Hepatocyte (in vitro differentiated cells): ENCODE data around the gene AOPEP.

Experiments
- EZH2phosphoT487 ChIP-seq: fragments of 200-600 bp; sonication (generic); IDR thresholded peaks from one replicate; pipeline ENCODE4 v1.6.1; 2018; ENCODE audit warnings: antibody characterized with exemption, mild to moderate bottlenecking, low read depth, moderate library complexity; ENCODE audit not compliant: unreplicated experiment, severe bottlenecking
- TF ChIP-seq, protein P1 (sequence below): fragments of 200-600 bp; sonication (generic); IDR thresholded peaks from 2 replicates; pipeline ENCODE4 v1.5.1; 2016; ENCODE audit warnings: antibody characterized with exemption, mild to moderate bottlenecking; ENCODE audit not compliant: poor library complexity

GRCh38 chr9:94909250-94909894, 182.9 kb downstream of the AOPEP start:
- TF ChIP-seq, protein P1, sequence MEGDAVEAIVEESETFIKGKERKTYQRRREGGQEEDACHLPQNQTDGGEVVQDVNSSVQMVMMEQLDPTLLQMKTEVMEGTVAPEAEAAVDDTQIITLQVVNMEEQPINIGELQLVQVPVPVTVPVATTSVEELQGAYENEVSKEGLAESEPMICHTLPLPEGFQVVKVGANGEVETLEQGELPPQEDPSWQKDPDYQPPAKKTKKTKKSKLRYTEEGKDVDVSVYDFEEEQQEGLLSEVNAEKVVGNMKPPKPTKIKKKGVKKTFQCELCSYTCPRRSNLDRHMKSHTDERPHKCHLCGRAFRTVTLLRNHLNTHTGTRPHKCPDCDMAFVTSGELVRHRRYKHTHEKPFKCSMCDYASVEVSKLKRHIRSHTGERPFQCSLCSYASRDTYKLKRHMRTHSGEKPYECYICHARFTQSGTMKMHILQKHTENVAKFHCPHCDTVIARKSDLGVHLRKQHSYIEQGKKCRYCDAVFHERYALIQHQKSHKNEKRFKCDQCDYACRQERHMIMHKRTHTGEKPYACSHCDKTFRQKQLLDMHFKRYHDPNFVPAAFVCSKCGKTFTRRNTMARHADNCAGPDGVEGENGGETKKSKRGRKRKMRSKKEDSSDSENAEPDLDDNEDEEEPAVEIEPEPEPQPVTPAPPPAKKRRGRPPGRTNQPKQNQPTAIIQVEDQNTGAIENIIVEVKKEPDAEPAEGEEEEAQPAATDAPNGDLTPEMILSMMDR = no peak
- no peak for TF ChIP-seq EZH2phosphoT487
